ENCODE measurements around the gene CRISP2.

DNA sequence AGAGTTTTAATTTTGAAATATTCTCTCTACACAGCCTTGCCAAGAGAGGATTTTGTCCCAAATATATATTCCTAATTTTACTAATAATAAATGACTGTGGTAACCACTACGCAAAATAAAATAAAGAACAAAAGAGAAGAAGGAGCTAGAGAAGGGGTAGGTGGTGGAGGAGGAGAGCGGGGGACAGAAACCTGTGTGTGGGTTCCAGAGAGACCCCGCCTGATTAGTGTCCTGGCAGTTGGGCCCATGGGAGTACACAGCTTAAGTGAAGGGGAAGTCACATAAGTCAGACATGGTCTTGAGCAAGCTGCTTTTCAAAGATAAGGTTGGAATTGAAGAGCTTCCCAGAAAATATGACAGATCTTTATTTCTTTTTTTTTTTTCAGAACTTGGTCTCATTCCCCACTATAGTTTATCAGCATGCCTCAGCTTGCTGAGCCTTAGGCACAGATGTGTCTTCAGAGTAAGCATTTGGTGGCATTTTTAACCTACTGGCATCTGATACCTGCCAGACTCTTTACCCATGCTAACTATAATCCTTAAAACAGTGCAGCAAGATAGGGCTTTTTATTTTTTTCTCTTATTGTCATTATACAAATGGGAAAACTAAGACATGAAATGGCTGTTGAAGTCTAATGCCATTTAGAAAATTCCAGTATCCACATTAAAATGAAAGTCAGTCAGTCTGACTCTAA is 67.1 kb downstream of the CRISP2 start:
- TF ChIP-seq, protein P1, sequence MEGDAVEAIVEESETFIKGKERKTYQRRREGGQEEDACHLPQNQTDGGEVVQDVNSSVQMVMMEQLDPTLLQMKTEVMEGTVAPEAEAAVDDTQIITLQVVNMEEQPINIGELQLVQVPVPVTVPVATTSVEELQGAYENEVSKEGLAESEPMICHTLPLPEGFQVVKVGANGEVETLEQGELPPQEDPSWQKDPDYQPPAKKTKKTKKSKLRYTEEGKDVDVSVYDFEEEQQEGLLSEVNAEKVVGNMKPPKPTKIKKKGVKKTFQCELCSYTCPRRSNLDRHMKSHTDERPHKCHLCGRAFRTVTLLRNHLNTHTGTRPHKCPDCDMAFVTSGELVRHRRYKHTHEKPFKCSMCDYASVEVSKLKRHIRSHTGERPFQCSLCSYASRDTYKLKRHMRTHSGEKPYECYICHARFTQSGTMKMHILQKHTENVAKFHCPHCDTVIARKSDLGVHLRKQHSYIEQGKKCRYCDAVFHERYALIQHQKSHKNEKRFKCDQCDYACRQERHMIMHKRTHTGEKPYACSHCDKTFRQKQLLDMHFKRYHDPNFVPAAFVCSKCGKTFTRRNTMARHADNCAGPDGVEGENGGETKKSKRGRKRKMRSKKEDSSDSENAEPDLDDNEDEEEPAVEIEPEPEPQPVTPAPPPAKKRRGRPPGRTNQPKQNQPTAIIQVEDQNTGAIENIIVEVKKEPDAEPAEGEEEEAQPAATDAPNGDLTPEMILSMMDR (conservative IDR thresholded peaks at IDR 0.05; ENCODE audit: low read depth in 2 of 2): no peak
- no peak for TF ChIP-seq JUNB (IDR thresholded peaks at IDR 0.05; ENCODE audit: unreplicated experiment)
- no peak for TF ChIP-seq POLR2AphosphoS5 (IDR thresholded peaks at IDR 0.05; ENCODE audit: low read depth)
- TF ChIP-seq EZH2 (IDR thresholded peaks at IDR 0.05; ENCODE audit: low read depth, unreplicated experiment): no peak
